ENCODE measurements around the gene RNFT2. TPM values are rescaled to one million over a fixed set of nuclear protein-coding genes. Genes with fewer than 3 reads are reported as not detected.
"Not testable (repeated sequence)": the region's sequence is repeated elsewhere in the genome, so short reads cannot be mapped to it uniquely, and the experiment has no call there.

RNFT2 gene
- total RNA-seq, 1 donor from 2014 or later = 6.4 TPM

GRCh38 chr12:116749884-116750283, 11.8 kb downstream of the RNFT2 start:
- no peak overlapping the region for H3K27ac ChIP-seq
- no peaks in the 10 kb centered on the region for H3K27me3 ChIP-seq
- H3K4me1 ChIP-seq = no peaks in the 10 kb centered on the region
- H3K9me3 ChIP-seq = no peaks in the 10 kb centered on the region
- TF ChIP-seq CTCF (IDR thresholded peaks at IDR 0.05) = no peak
- DNase-seq (ENCODE audit: extremely low spot score in 2 of 2) = no peak
- no peaks in the 10 kb centered on the region for H3K36me3 ChIP-seq
- intact Hi-C loops (cut with DNase I) = no loop called here
- no peak overlapping the region for H3K4me3 ChIP-seq

- no peak for TF ChIP-seq CTCF (IDR thresholded peaks at IDR 0.05)
- TF ChIP-seq POLR2AphosphoS5 (IDR thresholded peaks at IDR 0.05; ENCODE audit: insufficient read depth in 1 of 2, low read depth in 1 of 2) = no peak
- H3K9me3 ChIP-seq = no peaks in the 10 kb centered on the region
- H3K27ac ChIP-seq = no peak overlapping the region
These were observed 12.2 kb downstream of the RNFT2 start for GRCh38 chr12:116750298-116750697.

GRCh38 chr12:116754097-116754496, 16.0 kb downstream of the RNFT2 start:
- H3K4me1 ChIP-seq; H3K4me3 ChIP-seq; H3K9me3 ChIP-seq; DNase-seq (ENCODE audit: extremely low spot score in 2 of 2); H3K36me3 ChIP-seq; H3K27me3 ChIP-seq; intact Hi-C loops (cut with DNase I); H3K27ac ChIP-seq: not testable (repeated sequence)

More at GRCh38 chr12:116750298-116750697, 12.2 kb downstream of the RNFT2 start:
- no peaks in the 10 kb centered on the region for H3K4me1 ChIP-seq
- H3K4me3 ChIP-seq = no peak overlapping the region
- no peaks in the 10 kb centered on the region for H3K36me3 ChIP-seq
- H3K27me3 ChIP-seq = no peaks in the 10 kb centered on the region
- intact Hi-C loops (cut with DNase I) = no loop called here
- no peak for DNase-seq (ENCODE audit: extremely low spot score in 2 of 2)

GRCh38 chr12:116754783-116755182, 16.7 kb downstream of the RNFT2 start:
- H3K27ac ChIP-seq; intact Hi-C loops (cut with DNase I); H3K4me1 ChIP-seq; H3K4me3 ChIP-seq; H3K27me3 ChIP-seq; H3K36me3 ChIP-seq; H3K9me3 ChIP-seq; DNase-seq (ENCODE audit: extremely low spot score in 2 of 2): not testable (repeated sequence)

GRCh38 chr12:116759783-116760621, 21.9 kb downstream of the RNFT2 start:
- Histone ChIP-seq H3K27me3 (no peaks in the 10 kb centered on the region), H3K9me3 (no peaks in the 10 kb centered on the region), H3K36me3 (no peaks in the 10 kb centered on the region), H3K27ac (no peak overlapping the region), H3K4me1 (no peaks in the 10 kb centered on the region), H3K4me3 (no peak overlapping the region)
- TF ChIP-seq CTCF (IDR thresholded peaks at IDR 0.05) (no peak), POLR2AphosphoS5 (IDR thresholded peaks at IDR 0.05; ENCODE audit: insufficient read depth in 1 of 2, low read depth in 1 of 2) (no peak)
- DNase-seq (ENCODE audit: extremely low spot score in 2 of 2) = no peak
- intact Hi-C loops (cut with DNase I) = no loop called here

GRCh38 chr12:116760622-116761020, 22.5 kb downstream of the RNFT2 start:
- intact Hi-C loops (cut with DNase I) = no loop called here
- H3K27ac ChIP-seq = no peak overlapping the region
- H3K36me3 ChIP-seq = no peaks in the 10 kb centered on the region
- H3K27me3 ChIP-seq = no peaks in the 10 kb centered on the region
- no peak for TF ChIP-seq POLR2A (IDR thresholded peaks at IDR 0.05)
- no peak for TF ChIP-seq POLR2AphosphoS5 (IDR thresholded peaks at IDR 0.05; ENCODE audit: insufficient read depth in 1 of 2, low read depth in 1 of 2)
- no peak for TF ChIP-seq CTCF (IDR thresholded peaks at IDR 0.05)
- no peaks in the 10 kb centered on the region for H3K9me3 ChIP-seq
- H3K4me1 ChIP-seq = no peaks in the 10 kb centered on the region
- no peak overlapping the region for H3K4me3 ChIP-seq
- no peak for DNase-seq (ENCODE audit: extremely low spot score in 2 of 2)
